NCI-H146 treated with DMSO at 0.1 percent for 48 hours (cell line): ENCODE data around the gene GZF1.
A peak's percentile ranks its signal among the peaks of the same experiment; 100 is the strongest.
"Not testable (repeated sequence)": the region's sequence is repeated elsewhere in the genome, so short reads cannot be mapped to it uniquely, and the experiment has no call there.

Experiments
- DNase-seq: peaks from one replicate; lab custom pipeline; 2025; ENCODE audit not compliant: unreplicated experiment; lab: John Stamatoyannopoulos, UW

GZF1 gene

DNA sequence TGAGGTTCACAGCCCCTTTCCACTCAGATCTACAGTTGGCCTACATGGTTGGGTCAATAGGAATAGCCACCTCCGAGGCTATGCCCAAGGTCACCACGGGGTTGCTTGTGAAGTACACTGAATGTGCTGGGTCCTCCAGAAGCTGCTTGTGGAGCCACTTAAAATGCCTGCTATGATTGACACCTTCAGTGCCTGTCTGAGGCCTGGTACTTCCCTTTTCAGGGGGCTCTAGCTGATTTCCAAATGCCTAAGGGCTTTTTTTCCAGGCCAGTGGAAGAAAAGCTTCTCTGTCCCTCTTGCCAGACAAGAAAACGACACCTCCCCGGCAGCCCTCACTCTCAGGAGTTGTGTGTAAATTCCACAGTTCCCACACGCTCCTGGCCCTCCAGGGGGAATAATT is 17.6 kb upstream of the GZF1 start:
- no peak for DNase-seq

DNA sequence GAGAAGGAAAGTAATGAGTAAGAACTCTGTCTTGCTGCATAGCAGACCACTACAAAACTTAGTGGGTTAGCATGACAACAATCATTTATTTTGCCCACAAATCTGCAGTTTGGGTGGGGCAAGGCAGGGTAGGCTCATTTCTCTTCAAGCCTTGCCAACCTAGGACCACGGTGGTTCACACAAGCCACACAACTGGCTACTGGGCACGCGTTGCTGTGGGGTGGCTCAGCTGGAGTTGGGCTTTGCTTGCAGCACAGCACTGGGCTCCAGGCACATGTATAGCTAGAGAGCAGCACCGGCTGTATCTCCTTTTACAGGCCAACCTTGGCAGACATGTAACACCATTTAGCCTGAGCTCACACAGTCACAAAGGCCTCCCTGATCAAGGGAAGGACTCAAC is 16.0 kb upstream of the GZF1 start:
- DNase-seq: no peak

DNA sequence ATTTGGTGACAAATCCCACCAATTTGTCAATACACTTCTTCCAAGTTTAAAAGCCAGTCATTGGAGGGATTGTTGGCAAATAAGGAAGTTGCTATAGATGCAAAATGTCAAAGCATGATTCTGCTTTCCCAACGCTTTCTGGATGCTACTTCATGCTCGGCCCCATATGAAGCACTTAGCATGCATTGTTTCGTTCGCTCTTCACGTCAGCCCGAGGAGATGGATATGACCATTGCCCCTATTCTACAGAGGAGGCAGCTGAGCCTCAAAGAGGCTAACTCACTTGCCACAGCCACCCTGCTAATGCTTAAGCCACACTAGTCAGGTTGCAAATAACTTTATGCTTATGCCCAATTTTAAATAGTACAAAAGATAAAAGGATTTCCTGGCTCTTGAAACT is 14.2 kb upstream of the GZF1 start:
- no peak for DNase-seq

DNA sequence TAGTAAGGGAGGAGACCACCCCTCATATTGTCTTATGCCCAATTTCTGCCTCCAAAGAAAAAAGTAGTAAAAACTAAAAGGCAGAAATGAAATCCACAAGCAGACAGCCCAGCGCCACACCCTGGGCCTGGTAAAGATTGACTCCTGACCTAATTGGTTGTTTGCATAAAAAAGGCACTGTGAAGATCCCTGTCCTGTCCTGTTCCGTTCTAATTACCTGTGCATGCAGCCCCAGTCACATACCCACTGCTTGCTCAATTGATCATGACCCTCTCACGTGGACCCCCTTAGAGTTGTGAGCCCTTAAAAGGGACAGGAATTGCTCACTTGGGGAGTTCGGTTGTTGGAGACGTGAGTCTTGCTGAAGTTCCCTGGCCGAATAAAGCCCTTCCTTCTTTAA is 13.5 kb upstream of the GZF1 start:
- not testable (repeated sequence) for DNase-seq

DNA sequence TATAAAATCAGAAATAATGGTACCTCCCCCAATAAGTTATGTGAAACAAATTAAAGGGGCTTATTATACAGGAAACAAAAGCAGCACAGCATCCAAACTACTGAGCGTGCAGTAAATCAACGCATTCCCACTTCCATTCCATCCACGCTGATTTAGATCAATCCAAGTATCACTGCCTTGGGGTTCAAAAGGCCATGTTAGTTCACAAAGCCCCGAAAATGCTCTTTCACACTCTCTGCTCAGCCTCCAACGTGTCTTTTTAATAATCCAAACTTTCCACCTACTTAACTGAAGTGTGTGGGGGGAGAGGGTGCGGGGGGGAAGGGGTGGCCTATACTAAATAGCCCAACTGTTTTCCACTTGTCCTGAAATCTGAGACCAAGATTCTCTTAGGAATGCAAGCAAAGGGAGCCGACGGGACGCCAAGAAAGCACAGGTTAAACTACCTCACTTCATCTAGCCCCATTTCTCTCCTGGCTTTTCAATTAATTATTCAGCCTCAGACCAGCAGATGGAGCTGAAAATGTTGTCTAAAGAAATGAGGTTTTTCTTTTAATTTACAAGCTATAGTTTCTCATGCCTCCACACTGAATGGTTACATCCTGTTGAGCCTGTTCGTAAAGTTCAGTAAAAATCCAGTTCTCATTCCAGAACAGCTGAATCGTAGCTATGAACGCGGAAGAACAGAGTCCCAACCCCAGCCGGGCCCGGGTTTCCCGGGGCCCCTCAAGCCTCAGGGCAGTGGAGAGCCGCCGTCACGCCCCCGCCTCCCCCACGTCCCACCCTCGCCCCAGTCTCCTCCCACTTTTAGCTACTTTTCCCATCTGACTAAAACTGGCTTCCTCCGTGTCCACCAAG is 12.4 kb upstream of the GZF1 start:
- DNase-seq: peak; percentile 66

DNA sequence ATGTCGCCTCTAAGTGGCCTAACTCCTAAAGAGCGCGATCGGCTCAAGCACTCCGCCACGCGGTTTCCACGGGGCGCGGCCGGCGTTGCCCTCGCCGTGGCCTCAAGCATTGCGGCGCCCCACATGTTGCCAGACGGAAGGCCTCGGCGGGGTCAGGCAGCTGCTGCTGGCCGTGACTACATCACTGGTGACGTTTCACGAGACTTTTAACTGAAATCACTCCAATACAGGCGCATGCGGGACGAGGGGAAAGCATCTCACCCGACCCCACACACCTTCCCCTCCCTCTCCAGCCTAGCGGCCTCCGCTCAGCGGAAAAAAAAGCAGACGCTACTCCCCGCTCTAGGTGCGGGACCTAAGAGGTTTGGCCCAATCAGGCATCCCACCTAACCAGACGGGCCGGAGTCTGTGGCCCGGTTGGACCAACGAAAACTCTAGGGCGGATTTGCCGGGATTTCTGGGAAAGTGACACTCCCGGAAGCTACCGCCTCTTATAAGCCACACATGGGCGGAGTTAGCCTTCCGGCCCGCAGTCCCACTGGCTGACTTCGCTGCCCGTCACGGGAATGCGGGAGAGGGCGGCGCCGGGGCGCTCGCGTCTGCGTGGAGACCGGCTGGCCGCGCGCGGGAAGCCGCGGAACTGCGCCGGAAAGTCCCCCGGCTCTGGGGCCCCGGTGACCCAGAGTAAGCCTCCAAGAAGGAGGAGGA is 11.6 kb upstream of the GZF1 start, which contains the start of gene NXT1:
Gene NXT1, plus strand, starts transcription at position 596 of the 708 bp plus-strand sequence. CDS start 3,251 bp downstream, outside the sequence.
- DNase-seq: peak; percentile 97

DNA sequence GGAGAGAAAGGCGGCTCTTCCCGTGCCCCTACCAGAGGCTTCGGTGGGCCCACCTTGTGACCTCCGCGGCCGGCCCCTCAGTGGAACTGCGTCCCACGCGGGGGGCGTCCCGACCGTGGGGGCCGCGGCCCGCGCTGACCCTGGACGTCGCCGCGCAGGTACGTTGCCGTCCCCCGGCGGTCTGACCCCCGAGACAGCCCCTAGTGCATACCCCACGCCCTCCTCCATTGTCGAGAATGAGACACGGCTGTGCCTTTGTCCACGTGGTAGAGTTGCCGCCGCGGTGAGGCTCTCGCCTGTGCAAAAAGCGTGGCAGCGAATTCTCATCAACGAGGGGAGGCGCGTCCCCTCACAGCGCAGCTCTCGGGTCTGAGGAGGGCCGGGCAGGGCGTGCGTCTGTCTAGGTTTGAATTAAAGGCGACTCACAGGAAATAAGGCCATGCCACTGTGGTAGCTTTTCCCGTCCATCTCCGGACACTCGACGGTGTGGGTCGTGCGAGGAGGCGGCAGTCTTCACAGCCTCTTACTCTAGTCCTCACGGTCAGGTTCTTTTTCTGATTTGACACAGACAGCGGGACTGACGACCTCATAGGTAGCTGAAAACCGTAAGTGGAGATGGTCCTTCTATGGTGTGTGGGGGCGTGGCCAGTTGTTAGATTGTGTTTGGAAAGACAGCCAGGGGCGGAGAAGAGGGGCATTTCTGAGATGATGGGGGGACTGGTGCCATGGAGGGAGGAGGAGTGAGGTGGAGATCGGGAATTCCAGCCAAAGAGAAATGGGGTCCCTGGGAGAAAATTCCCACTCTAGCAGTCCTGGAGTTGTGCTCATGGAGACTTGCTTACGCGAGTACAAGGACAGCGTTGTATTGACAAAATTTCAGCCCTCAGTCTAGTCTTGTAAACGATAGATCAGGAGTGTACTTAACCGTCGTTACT is 10.8 kb upstream of the GZF1 start:
- peak; percentile 47 for DNase-seq

DNA sequence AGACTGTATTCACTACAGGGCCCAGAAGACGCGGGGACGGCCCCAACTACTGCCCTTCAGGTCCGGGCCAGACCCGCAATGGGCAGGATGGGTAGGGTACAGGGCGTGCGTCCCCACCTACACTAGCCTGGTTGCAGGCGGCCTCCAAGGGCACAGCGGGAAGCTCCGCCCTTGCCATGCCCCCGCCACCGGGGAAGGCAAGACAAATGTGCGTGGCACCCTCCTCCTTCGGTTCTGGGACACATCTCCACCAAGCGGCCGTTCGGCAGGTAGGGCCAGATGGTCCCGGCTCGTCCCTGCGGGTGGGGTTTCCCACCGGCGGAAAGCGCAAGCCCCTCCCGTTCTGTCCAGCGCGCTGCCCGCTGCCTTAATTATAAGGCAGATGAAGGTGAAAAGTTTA is 5.8 kb upstream of the GZF1 start:
- DNase-seq: no peak

DNA sequence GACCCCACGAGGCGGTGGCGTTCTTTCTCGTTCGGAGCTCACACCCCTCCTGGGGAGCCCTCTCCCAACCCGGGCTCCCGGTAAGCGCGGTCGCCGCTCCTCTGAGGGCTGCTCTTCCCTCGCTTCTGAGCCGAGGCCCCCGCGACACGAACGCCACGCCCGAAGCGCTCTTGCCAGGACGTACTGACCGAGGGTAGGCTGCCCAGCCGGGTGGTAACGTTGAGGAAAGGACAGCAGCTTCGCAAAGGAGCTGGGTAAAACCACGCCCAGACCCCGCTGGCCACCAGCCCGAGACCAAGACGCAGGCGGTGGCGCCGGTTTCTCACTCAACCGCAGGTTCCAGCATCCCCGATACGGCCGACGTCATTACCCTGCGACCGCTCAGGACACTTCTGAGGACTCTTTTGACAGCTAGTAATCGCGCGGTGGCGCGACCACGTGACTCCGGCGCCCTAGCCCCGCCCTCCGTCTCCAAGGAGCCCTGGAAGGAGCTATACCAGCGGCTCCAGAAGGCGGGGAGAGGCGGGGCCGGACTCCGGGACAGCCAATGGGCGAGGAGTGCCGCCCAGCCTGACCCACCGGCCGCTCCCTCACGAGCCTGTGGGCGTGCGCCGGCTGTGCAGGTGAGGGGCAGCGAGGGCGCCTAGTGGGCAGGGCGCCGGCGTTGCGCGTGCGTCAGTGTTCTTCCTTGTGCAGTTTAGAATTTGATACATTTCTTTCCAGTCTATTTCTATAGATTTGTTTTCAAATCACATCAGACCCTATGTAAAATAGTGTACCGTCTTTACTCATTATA is 4.0 kb upstream of the GZF1 start:
- DNase-seq: peak; percentile 98

DNA sequence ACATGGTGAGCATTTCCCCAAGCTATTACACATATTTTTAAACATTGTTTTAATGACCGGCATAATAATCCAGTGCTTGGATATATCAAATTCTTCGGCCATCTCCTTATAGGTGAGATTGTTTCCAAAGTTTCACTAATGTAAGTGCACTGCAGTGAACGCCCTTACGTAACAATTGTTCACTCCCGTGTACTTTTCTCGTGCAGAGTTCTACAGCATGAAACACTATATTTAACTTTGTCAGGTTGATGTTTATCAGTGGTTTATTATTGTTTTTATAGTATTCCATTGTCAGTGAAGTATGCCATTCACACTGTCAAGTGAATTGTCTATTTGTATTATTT is 3.4 kb upstream of the GZF1 start:
- no peak for DNase-seq

DNA sequence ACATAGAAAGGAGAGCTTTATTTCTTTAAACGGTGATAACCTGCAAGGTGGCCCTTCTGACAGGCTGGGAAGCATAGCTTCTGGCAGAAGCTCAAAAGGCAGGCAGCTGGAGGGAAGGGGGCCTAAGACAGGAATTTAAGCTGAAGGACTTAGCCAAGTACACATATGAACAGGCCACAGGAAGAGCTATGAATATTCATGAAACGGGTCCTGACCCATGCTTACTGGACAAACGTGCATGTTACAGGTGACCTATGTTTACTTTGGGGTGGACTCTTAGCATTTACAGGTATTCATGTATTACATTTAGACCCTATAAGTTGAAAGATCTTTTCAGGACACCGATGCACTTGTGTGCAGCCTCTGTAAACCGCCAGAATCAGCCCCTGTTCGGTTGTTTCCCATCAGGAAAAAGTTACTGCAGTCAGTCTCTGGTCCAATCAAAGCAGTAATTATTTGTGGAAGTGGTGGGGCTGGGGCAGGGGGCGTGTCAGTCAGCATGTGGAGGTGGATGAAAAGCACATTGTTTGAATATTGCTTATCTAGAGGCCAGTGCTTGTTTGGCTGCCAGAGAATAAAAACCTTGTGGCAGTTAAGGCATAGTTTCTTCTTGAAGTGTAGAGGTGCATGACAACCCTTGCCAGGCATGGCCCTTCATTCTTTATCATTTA is 2.9 kb upstream of the GZF1 start:
- DNase-seq: no peak

DNA sequence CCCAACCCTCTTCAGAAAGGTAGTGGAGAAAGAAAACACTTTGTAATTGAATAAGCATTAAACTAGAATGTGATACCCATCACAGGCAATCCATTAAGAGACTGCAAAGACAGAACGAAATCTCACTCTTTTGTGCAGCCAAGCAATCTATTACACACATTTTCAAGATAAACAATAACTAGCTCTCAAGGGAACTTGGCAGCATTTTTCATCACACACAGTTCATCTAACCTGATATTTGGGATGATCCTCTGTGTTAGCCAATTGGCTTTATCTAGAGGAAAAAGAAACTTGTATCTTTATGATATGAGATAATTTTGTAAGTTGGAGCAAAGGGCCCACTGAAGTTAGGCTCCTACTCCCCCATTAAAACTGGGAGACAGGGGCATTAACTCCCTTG is 1.5 kb upstream of the GZF1 start:
- DNase-seq: no peak

DNA sequence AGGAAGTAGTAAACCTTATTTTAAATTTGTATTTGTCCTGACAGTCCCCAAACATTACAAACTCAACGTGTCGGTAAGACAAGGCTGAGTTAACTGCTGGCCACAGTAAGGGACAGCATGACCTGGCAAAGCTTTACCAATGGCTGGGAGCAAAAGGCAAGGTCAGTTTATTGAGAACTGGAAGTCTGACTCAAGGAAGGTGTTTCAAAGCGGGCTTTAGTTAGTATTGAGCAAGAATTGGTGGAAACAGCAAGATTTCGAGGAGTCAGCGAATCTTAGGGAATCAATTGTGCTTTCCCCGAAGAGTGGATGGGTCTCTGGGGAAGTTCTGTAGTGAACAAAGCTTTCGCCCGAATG is 885 bp upstream of the GZF1 start:
- peak; percentile 35 for DNase-seq

DNA sequence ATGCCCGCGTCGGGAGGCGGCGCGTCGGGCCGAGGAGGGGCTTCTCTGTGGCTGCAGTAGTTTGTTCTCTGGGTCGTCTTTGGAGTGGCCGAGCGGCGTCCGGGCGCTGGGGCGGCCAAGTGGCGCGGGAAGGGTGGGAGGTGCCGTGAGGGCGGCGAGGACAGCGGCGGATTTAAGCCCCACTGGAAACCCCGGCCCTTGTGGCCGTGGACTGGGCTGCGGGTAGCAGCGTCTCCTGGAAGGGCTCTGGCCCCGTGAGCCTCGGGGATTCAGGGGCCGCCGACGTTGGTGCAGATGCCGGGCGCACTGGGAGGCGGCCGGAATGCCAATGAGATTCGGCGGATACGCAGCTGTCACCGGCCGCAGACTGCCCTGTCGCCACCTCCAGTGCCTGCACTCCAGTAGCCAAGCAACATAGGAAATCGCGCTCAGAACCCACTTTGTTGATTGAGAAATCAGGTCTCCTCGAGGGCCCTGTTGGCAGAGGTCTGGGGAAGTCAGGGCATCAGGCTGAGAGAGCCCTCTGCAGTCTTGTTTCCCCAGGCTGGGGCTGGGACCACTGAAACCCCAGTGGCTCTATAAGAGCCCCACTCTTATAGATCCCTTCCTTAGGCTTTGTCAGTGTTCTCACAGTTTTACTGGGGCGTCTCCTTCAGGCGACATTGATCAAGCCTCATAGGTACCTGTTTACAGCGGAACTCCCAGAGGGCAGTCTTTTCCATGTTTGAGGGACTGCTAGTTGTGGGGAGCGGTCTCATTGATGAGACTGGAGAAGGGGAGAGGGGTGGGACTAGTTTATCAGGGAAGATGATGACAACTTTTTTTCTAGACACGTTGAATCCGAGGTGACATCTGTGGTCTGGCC is 642 bp downstream of the GZF1 start:
- DNase-seq: peak; percentile 63

DNA sequence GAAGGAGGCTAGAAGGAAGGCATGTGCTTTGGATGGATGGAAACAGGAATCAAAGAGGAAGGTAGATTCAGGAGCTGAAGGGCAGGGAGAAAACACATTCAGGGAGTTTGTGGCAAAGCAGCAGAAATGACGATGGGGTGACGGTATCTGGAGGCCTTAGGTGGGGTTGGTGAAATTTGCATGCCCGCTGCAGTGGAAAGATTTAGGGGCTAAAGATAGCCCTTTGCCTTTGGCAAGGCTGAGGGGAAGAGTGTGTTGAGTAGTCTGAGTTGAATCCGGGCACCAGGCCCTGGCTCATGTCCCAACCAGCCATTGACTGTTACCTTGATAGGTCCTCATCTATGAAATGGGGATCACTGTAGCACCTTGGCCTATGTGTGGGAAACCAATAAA is 1.3 kb downstream of the GZF1 start:
- no peak for DNase-seq

DNA sequence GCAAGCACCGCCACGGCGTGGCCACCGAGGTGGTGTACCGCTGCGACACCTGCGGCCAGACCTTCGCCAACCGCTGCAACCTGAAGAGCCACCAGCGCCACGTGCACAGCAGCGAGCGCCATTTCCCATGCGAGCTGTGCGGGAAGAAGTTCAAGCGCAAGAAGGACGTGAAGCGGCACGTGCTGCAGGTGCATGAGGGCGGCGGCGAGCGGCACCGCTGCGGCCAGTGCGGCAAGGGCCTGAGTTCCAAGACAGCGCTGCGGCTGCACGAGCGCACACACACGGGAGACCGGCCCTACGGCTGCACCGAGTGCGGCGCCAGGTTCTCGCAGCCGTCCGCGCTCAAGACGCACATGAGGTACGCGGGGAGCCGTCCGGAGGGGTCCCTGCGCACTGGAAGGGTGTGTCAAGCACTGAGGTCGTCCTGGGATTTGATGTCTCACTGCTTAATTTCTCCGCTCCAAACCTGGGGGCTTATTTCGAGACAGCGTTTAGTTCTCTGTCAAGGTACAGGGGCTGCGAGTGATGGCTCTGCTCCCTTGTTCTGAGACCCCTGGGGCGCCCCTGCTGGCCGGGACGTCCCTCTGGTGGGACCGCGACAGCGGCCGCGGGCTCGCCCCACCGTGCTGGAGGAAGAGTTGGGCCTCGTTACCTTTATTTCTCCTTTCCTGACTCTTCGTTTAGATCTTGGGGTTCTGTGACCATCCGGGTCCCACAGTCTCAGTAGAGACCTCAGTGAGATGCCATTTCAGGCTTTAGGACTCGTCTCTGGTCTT is 3.6 kb downstream of the GZF1 start:
- DNase-seq: no peak

DNA sequence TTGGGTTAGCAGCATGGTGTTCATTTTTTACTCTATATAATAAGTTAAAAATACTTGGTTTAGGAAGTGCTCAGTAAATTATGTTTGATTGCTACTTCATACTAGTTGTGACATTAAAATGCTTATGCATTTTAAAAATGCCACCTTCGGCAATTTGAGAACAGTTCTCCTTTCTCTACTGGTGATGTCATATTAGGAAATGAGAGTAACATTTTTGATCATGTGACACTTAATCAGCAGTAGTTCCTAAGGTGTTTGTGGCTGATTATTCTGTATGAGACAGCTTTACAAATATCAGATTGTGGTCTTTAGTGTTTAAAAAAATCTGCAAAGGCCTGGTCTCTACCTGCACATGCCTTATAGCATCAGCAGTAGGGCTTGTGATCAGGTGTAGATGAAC is 4.4 kb downstream of the GZF1 start:
- no peak for DNase-seq

DNA sequence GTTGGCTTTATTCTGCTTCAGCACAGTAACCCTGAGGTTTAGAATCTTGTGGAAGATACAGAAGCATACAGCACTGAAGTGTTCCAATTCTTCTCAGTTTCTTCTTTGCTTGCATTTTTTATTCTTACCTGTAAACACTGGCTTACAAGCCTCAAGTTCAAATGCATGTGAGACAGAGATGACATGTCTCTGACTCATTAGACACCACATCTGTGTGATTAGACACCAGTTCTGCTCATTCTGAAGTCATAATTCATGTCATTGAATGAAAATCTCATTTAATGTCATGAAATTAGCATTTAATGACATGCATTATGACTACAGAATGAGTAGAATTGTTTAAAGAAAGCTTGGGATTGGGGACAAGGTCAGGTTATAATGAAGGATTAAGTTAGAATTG is 5.8 kb downstream of the GZF1 start:
- no peak for DNase-seq
